Measurements from ENCODE around the gene UNCX. TPM values are rescaled to one million over a fixed set of nuclear protein-coding genes. Genes with fewer than 3 reads are reported as not detected.

The UNCX gene
- total and polyA plus RNA-seq, 2 experiments from 2014 or later: 6.7 to 11.8 TPM

DNA sequence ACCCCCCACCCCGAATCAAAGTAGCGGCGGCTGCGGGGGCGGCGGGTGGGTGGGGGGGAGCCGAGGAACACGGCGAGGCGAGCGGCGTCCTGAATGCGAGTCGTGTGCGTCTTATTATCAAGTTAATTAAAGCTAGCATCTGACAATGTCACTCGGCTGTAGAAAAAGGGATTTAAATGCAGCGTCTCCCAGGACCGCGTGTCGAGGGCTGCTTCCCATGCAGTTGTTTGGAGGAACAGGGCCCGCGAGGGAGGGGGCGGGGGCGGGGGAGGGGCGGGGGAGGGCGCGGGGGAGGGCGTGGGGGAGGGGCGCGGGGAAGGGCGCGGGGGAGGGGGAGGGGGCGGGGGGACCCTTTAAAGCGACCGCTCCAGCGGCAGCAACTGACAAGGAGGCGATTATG is 2.7 kb upstream of the UNCX start:
- no peak overlapping the region for H3K27ac ChIP-seq
- no peak overlapping the region for H3K4me3 ChIP-seq
- DNase-seq (ENCODE audit: low read depth in 1 of 2, low spot score in 1 of 2): peak in 1 of 2 donors; percentile 22
- TF ChIP-seq, protein P1, sequence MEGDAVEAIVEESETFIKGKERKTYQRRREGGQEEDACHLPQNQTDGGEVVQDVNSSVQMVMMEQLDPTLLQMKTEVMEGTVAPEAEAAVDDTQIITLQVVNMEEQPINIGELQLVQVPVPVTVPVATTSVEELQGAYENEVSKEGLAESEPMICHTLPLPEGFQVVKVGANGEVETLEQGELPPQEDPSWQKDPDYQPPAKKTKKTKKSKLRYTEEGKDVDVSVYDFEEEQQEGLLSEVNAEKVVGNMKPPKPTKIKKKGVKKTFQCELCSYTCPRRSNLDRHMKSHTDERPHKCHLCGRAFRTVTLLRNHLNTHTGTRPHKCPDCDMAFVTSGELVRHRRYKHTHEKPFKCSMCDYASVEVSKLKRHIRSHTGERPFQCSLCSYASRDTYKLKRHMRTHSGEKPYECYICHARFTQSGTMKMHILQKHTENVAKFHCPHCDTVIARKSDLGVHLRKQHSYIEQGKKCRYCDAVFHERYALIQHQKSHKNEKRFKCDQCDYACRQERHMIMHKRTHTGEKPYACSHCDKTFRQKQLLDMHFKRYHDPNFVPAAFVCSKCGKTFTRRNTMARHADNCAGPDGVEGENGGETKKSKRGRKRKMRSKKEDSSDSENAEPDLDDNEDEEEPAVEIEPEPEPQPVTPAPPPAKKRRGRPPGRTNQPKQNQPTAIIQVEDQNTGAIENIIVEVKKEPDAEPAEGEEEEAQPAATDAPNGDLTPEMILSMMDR (IDR thresholded peaks at IDR 0.05; ENCODE audit: low read depth, low read length): no peak
- H3K36me3 ChIP-seq: no peaks in the 10 kb centered on the region
- peaks cover 100% of the 10 kb centered on the region for H3K27me3 ChIP-seq
- H3K4me1 ChIP-seq (ENCODE audit: low read depth): no peaks in the 10 kb centered on the region
- no peaks in the 10 kb centered on the region for H3K9me3 ChIP-seq (ENCODE audit: low read depth)

DNA sequence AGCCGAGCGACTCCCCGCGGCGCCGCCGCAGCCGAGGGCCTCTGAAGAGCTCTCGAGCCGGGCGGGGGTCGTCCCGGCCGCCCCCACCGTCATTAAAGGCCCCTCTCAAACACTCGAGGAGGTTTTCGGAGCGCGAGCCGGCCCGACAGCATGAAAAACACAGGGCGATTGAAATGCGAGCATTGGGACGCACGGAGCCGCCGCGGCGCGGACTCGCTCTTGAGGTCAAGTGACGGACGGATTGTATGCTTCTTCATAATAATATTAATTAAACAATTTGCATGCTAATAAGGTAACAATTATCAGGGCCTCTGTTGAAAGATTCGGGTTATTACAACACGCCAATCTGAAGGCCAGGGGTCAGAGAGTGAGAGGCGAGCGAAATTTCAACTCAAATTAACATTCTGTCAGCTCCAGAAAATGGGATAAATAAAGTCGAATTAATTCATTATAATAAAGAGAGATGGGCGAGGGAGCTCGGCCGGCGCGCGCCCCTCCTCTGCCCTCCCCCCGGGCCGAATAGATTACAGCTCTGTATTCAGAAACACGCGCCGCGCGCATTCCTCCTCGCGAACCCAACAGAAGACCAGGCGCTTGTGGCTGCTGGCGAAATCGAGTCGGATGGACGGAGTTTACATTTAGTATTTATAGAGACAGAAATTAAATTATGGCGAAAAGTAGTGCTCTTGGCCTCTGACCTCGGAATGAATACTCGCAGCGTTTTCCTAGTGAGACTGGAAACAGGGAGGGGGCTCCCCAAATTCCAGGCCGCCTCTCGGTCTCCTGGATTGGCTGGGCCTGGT is 2.1 kb upstream of the UNCX start:
- H3K36me3 ChIP-seq: no peaks in the 10 kb centered on the region
- H3K27ac ChIP-seq: peak overlapping the region; percentile 8
- H3K4me1 ChIP-seq (ENCODE audit: low read depth): no peaks in the 10 kb centered on the region
- no peaks in the 10 kb centered on the region for H3K9me3 ChIP-seq (ENCODE audit: low read depth)
- peak in 1 of 2 donors; percentile 57 for DNase-seq (ENCODE audit: low read depth in 1 of 2, low spot score in 1 of 2)
- TF ChIP-seq, protein P1 (IDR thresholded peaks at IDR 0.05; ENCODE audit: low read depth, low read length): no peak
- no peak overlapping the region for H3K4me3 ChIP-seq
- peaks cover 100% of the 10 kb centered on the region for H3K27me3 ChIP-seq

DNA sequence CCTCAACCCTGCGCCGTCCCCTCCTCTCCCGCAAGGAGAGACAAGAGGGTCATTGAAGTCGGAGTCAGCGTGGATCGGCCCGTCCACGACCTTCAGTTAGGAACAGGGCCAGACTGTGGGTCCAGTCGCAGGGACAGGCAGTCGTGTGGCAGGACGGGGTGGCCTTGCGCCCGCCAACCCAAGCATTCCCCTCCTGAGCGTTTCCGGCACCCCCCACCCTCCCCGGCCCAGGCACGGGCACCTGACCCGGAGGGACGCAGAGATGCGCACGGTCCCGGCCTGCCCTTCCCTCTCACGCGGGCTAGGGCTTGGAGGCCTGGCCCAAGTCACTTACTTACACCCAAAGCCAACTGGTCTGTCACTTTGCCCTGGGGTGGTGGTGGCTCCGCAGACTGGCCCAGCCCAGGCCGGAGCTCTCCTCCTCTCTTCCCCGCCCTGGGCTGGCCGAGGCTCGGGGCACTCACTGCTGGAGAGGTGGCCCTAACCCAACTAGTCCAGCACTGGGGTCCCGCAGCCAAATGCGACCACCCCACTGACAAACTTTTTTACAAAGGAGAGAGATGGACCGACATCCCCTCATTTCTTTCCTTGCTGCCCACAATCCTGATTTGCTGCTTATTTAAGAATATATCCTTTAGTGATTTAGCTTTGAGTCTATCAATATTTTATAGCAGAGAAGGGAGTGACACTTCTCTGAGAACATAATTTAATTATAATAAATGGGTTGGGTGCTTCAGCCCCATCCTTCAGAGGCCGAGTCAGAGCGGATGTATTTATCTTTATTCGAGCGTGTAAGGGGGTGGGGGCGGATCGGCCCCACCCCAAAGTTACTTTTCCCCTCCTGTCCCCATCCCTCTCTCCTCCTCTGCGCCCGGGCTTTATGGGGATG is 1.2 kb upstream of the UNCX start:
- Histone ChIP-seq H3K27ac (no peak overlapping the region), H3K4me3 (no peak overlapping the region), H3K9me3 (ENCODE audit: low read depth) (no peaks in the 10 kb centered on the region), H3K36me3 (no peaks in the 10 kb centered on the region), H3K27me3 (peaks cover 100% of the 10 kb centered on the region), H3K4me1 (ENCODE audit: low read depth) (no peaks in the 10 kb centered on the region)
- TF ChIP-seq, protein P1 (IDR thresholded peaks at IDR 0.05; ENCODE audit: low read depth, low read length): no peak
- DNase-seq (ENCODE audit: low read depth in 1 of 2, low spot score in 1 of 2): peak in 1 of 2 donors; percentile 18

DNA sequence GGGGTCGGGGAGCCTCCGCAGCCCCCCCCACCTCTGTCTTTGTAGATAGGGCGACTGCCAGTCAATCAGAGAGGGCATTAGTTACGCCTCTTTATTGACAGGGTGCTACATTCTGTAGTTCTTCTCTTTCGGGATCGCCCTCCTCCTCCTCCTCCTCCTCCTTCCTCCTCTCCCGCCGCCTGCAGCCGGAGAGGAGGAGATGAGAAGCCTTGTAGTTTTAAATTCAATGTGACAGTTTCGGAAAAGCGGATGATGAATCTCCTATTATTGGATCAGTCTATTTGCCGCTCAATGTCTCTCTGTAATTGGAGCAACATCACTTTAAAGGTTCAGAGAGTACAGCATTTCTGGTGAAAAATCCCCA is 587 bp upstream of the UNCX start:
- Histone ChIP-seq H3K36me3 (no peaks in the 10 kb centered on the region), H3K27me3 (peaks cover 100% of the 10 kb centered on the region), H3K4me3 (no peak overlapping the region), H3K27ac (no peak overlapping the region), H3K9me3 (ENCODE audit: low read depth) (no peaks in the 10 kb centered on the region), H3K4me1 (ENCODE audit: low read depth) (no peaks in the 10 kb centered on the region)
- no peak for DNase-seq (ENCODE audit: low read depth in 1 of 2, low spot score in 1 of 2)
- TF ChIP-seq, protein P1 (IDR thresholded peaks at IDR 0.05; ENCODE audit: low read depth, low read length): no peak

DNA sequence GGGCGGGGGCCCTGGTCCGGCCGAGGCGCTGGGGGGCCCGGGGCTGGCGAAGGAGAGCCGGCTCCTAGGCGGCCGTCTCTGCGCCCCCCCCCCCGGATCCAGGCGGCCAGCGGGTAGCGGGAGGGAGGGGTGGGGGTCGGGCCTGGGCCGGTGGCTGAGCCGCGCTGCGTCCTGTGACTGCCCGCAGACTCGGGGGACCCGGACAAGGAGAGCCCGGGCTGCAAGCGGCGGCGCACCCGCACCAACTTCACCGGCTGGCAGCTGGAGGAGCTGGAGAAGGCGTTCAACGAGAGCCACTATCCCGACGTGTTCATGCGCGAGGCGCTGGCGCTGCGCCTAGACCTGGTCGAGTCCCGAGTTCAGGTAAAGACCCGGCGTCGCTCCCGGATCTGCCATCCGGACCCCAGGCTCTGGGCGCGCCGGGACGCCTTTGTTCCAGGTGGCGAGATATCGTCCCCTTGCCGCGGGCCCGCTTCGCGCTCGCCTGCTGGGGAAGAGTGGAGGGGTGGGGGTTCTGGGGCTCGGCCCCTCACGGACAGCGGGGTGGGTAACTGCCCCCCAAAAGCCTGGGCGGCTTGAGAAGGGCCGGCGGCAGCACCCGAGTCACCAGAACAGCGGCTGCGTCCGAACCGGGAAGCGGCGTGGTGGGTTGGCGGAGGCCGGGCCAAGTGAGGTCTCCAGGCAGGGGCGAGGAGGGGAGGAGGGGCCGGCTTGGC is 819 bp downstream of the UNCX start:
- peak overlapping the region; percentile 2 for H3K4me3 ChIP-seq
- H3K9me3 ChIP-seq (ENCODE audit: low read depth): no peaks in the 10 kb centered on the region
- TF ChIP-seq, protein P1 (IDR thresholded peaks at IDR 0.05; ENCODE audit: low read depth, low read length): no peak
- no peaks in the 10 kb centered on the region for H3K4me1 ChIP-seq (ENCODE audit: low read depth)
- no peak overlapping the region for H3K27ac ChIP-seq
- H3K27me3 ChIP-seq: peaks cover 100% of the 10 kb centered on the region
- no peak for DNase-seq (ENCODE audit: low read depth in 1 of 2, low spot score in 1 of 2)
- H3K36me3 ChIP-seq: no peaks in the 10 kb centered on the region

All from cardiac muscle cell (in vitro differentiated cells and primary cell).